Stimulated activated CD4-positive, alpha-beta T cell treated with anti-CD3 and anti-CD28 coated beads, Interleukin-12 subunit alpha, Interleukin-12 subunit beta, amount 100 ng/mL, for 4 hours (primary cell): ENCODE results near the gene SETX.
"Not testable (repeated sequence)": the region's sequence is repeated elsewhere in the genome, so short reads cannot be mapped to it uniquely, and the experiment has no call there.

Source experiments
- DNase-seq: peaks from one replicate; pipeline ENCODE4 v3.0.0-alpha.2; 2020

SETX gene

DNA sequence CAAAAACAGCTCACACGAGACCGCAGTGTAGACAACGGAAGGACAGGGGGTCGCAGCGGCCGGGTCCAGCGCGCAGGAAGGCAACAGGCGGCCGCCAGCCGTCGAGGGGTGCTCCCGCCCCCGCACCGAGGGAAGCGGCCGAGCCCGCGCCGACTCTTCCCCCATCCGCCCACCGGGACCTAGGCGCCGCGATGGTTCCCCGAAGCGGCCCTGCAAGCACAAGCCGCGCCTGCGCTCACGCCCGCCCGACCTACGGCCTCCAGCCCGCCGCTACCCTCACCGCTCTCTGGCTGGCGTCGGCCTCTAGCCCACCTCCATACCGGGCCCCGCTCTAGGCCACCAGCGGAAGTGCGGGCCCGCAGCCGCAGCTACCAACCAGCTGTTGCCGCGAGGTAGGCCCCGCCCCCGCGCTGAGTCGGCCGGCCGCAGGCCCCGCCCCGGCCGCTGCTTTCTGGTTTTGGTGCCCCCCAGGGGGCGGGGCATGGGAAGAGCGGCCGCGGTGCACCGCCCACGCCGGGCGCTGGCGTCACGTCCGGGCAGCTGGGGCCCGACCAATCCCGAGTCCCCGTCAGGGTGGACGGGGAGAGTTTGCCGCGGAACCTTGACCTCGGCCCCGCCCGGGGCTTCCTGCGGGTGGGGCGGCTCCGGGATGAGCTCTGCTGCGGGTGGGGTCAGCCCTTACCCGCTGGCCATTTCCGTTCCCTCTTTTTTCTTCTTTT is at the start of gene SETX:
TSS of gene SETX (minus strand) at position 350 of the 719 bp plus-strand sequence. CDS start 5,558 bp downstream, outside the sequence.
- DNase-seq, result peak; percentile 98

DNA sequence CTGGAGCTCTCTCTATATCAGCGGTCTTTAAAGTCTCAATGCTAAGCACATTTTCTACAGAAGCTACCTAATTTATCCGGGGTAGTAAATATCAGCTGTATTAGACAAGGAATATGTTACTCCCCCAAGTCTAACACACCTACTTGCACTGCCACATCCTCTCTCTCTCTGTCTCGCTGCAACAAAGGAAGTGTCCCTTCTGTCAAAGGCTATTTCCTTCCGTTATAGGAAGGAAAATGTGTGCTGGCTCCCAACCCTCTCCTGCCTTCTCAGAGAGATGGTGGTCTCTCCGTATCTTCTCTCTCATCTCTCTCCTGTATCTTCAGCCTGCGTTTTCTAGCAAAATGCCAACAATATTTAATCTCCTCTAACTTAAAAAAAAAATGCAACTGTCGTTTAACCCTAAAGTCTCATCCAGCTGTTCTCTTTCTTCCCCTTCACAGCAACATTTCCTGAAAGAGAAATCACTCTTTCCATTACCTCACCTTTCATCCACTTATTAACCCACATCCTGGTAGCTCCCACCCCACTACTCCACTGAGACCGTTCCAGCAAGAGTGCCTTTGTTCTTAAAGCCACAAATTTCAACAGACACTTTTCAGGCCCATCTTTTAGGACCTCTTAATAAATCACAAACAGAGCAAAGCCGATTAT is 49.6 kb upstream of the SETX start:
- DNase-seq, result no peak

- DNase-seq, result no peak
These were observed 47.0 kb upstream of the SETX start for GRCh38 chr9:132401824-132402223.

DNA sequence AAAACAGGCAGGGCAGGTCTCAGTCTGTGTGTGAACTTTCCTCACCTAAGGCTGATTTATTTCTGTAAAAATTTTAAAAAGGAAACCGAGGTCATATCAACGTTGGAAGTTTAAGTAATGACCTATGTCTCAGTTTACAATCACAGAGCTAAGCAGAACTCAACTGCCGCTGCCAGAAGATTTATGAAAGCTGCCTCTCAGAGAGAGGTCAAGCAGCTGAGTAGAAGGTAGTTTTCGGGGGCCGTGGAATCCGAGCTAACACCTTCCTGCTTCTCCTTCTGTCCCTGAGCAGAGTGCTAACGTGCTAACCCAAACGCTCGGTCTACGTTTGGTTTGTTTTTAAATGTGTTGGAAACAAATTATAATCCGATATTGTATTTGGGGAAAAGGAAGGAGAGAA is 40.8 kb upstream of the SETX start:
- DNase-seq, result no peak

GRCh38 chr9:132391449-132391848 is 36.7 kb upstream of the SETX start:
- no peak for DNase-seq

GRCh38 chr9:132390966-132391365 is 36.2 kb upstream of the SETX start:
- DNase-seq, result no peak

GRCh38 chr9:132387133-132387532 is 32.3 kb upstream of the SETX start:
- no peak for DNase-seq

- DNase-seq, result no peak
These were observed 29.6 kb upstream of the SETX start for GRCh38 chr9:132384376-132384775.

DNA sequence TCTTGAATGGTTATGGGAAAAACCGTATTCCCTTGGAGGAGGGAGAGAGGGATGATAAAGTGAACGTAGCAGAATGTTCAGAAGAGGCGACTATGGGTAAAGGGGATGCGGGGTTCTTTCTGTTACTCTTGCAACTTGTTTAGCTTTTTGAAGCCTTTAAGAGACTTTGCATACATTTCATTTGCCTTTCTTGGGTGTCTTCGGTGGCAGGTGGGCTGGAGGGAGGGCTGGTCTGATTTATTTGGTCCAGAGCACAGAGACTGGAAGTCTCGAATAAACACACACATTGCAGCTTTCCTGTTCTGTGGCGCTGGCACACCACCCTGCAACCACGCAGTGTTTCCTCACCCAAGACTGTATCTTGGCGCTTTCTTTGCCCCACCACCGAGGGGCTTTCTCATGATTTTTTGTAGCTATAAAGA is 28.7 kb upstream of the SETX start:
- DNase-seq, result no peak

GRCh38 chr9:132381966-132382541 is 27.3 kb upstream of the SETX start:
- no peak for DNase-seq

GRCh38 chr9:132378416-132378815 is 23.6 kb upstream of the SETX start:
- not testable (repeated sequence) for DNase-seq

DNA sequence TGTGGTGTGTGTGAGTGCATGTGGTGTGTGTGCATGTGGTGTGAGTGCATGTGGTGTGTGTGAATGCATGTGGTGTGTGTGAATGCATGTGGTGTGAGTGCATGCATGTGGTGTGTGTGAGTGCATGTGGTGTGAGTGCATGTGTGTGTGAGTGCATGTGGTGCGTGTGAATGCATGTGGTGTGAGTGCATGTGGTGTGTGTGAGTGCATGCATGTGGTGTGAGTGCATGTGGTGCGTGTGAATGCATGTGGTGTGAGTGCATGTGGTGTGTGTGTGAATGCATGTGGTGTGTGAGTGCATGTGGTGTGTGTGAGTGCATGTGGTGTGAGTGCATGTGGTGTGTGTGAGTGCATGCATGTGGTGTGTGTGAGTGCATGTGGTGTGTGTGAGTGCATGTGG is 23.0 kb upstream of the SETX start:
- not testable (repeated sequence) for DNase-seq

DNA sequence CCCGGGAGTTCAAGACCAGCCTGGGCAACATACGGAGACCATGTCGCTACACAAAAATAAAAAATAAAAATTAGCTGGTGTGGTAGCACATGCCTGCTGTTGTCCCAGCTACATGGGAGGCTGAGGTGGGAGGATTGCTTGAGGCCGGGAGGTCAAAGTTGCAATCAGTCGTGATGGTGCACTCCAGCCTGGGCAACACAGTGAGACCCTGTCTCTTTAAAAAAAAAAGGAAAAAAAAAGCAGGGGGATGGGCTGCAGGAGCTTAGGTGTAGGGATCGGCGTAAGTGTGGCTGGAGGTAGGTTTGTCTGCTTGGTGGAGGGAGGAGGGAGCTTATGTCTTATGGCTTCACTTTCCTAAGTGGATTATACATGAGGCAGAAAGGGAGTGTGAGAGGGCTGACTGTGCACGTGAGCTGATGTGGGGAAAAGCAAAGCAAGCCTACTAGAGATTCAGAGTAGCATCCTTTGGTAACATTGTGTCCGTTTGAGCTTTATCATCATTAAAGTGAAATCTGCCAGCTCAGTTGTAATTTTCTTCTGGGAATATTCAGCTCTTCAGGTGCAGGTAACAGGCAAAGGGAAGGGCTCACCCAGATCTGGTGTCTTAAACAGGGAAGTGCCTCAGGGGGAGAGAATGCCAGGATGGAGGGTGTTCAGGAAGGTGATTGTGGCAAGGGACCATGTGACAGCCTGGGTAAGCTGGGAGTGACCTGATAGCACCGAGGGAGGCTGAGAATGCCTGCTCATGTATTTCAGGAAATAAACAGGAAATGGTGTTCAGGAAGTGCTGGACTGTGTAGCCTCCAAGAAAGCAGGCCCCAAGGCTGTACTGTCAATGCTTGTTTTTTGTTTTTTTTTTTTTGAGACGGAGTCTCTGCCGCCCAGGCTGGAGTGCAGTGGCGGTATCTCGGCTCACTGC is 17.6 kb upstream of the SETX start:
- no peak for DNase-seq

DNA sequence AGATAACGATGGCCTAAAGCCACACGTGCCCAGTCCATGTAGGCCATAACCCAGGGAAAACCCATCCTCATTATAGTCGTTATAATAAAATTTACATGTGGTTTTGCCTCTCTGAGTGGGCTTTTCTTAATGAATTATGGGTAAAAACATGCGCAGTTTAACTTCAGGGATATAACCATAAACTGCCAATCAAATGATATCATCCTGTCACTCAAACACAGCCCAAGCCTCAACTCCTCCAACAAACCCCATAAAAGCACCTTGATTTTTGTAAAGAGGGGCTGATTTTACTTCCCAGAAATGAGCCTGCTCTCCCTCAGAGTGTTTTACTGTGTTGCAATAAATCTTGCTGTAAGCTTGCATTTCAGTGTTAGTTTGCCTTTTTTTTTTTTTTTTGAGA is 15.8 kb upstream of the SETX start:
- DNase-seq, result no peak

GRCh38 chr9:132369421-132369820 is 14.6 kb upstream of the SETX start:
- DNase-seq, result no peak

- DNase-seq, result no peak
These were observed 13.0 kb upstream of the SETX start for GRCh38 chr9:132367613-132368313.

GRCh38 chr9:132366481-132366880 is 11.7 kb upstream of the SETX start:
- DNase-seq, result no peak

DNA sequence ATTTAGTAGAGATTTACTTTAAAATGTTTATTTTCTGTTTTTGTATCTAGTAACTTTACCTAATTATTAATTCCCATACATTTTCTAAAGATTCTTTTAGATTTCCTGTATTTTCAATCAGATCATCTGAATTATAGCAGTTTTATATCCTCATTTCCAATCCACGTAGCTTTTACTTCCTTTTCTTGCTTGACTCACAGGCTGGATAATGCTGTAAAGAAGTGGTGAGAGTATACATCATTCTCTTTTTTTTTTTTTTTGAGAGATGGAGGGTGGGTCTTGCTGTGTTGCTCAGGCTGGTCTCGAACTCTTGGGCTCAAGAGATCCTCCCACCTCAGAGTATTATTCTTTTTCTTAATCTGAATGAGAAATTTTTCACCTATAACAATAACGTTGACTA is 11.2 kb upstream of the SETX start:
- no peak for DNase-seq

- DNase-seq, result no peak
These were observed 9.3 kb upstream of the SETX start for GRCh38 chr9:132364068-132364467.

DNA sequence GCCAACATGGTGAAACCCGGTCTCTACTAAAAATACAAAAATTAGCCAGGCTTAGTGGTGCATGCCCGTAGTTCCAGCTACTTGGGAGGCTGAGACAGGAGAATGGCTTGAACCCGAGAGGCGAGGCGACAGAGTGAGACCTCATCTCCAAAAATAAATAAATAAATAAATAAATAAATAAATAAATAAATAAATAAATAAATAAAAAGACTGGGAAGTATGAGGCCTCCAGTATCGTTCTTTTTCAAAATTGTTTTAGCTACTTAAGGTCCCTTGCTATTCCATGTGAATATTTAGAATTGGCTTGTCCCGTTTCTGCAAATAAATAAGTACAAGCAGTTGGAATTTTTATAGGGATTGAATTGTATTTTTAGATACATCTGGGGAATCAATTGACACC is 3.0 kb upstream of the SETX start:
- DNase-seq, result no peak

GRCh38 chr9:132356324-132356924 is 1.6 kb upstream of the SETX start:
- no peak for DNase-seq

GRCh38 chr9:132351404-132352045 is 3.3 kb downstream of the SETX start:
- no peak for DNase-seq
